Spleen (tissue), 7 donors: ENCODE data around the gene SPATS2.

Source experiments
- CTCF ChIP-seq, 11 experiments: fragments of 200-600 bp in 7 of 11; fragments of 450-650 bp in 4 of 11; sonication (generic) in 4 of 11; IDR thresholded peaks in 8 of 11; conservative IDR thresholded peaks in 3 of 11; 1 replicate in 7 of 11; 2 replicates in 4 of 11; pipeline versions ENCODE4 v1.4.0 to v1.8.0; 2016 to 2021; ENCODE audit warnings: antibody characterized with exemption in 11 of 11, inconsistent platforms in 4 of 11, mild to moderate bottlenecking in 1 of 11
- POLR2A ChIP-seq, 3 donors: fragments of 450-650 bp; IDR thresholded peaks; one replicate each; pipeline ENCODE4 v1.5.1; 2017; ENCODE audit warnings: antibody characterized with exemption in 3 of 3, mild to moderate bottlenecking in 1 of 3
- POLR2AphosphoS5 ChIP-seq, 3 donors: sonication (generic); formaldehyde crosslinking; IDR thresholded peaks; one replicate each; pipeline ENCODE4 v1.5.1; 2017; ENCODE audit warnings: antibody characterized with exemption in 3 of 3
- donor health status: DM: no; HTN: no; CAD: no; lungs with moderate emphysema.
- donor health status: DM: no; HTN: no; CAD: no.
- donor health status: DM: no; HTN: no; CAD: no.

GRCh38 chr12:49529414-49529813, 162.2 kb downstream of the SPATS2 start:
- TF ChIP-seq CTCF (IDR thresholded peaks at IDR 0.05 in 8 of 11, conservative IDR thresholded peaks at IDR 0.05 in 3 of 11), result no peak
- no peak for TF ChIP-seq POLR2A (IDR thresholded peaks at IDR 0.05)
- no peak for TF ChIP-seq POLR2AphosphoS5 (IDR thresholded peaks at IDR 0.05)
